ENCODE results near the gene SPG11. TPM values are rescaled to one million over a fixed set of nuclear protein-coding genes. Genes with fewer than 3 reads are reported as not detected.

The SPG11 gene
- total and polyA plus RNA-seq, 2 of the 13 experiments (the other 11 are each of a cell fraction or from before 2014, with no cell fraction given): 31.5 to 40.7 TPM

- TF ChIP-seq, protein P1, sequence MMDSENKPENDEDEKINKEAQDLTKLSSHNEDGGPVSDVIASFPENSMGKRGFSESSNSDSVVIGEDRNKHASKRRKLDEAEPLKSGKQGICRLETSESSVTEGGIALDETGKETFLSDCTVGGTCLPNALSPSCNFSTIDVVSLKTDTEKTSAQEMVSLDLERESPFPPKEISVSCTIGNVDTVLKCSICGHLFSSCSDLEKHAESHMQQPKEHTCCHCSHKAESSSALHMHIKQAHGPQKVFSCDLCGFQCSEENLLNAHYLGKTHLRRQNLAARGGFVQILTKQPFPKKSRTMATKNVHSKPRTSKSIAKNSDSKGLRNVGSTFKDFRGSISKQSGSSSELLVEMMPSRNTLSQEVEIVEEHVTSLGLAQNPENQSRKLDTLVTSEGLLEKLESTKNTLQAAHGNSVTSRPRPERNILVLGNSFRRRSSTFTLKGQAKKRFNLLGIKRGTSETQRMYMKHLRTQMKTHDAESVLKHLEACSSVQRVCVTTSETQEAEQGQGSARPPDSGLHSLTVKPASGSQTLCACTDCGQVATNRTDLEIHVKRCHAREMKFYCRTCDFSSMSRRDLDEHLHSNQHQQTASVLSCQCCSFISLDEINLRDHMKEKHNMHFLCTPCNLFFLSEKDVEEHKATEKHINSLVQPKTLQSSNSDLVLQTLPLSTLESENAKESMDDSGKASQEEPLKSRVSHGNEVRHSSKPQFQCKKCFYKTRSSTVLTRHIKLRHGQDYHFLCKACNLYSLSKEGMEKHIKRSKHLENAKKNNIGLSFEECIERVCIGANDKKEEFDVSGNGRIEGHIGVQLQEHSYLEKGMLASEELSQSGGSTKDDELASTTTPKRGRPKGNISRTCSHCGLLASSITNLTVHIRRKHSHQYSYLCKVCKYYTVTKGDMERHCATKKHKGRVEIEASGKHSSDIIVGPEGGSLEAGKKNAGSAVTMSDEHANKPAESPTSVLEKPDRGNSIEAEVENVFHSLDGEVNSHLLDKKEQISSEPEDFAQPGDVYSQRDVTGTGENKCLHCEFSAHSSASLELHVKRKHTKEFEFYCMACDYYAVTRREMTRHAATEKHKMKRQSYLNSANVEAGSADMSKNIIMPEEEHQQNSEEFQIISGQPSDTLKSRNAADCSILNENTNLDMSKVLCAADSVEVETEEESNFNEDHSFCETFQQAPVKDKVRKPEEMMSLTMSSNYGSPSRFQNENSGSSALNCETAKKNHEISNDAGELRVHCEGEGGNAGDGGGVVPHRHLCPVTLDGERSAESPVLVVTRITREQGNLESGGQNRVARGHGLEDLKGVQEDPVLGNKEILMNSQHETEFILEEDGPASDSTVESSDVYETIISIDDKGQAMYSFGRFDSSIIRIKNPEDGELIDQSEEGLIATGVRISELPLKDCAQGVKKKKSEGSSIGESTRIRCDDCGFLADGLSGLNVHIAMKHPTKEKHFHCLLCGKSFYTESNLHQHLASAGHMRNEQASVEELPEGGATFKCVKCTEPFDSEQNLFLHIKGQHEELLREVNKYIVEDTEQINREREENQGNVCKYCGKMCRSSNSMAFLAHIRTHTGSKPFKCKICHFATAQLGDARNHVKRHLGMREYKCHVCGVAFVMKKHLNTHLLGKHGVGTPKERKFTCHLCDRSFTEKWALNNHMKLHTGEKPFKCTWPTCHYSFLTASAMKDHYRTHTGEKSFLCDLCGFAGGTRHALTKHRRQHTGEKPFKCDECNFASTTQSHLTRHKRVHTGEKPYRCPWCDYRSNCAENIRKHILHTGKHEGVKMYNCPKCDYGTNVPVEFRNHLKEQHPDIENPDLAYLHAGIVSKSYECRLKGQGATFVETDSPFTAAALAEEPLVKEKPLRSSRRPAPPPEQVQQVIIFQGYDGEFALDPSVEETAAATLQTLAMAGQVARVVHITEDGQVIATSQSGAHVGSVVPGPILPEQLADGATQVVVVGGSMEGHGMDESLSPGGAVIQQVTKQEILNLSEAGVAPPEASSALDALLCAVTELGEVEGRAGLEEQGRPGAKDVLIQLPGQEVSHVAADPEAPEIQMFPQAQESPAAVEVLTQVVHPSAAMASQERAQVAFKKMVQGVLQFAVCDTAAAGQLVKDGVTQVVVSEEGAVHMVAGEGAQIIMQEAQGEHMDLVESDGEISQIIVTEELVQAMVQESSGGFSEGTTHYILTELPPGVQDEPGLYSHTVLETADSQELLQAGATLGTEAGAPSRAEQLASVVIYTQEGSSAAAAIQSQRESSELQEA (CRISPR knock-in tag; IDR thresholded peaks at IDR 0.05; ENCODE audit: not compliant biosample characterization): no peak
- TF ChIP-seq GATAD2A (CRISPR knock-in tag; IDR thresholded peaks at IDR 0.05) (no peak), RBM22 (optimal IDR thresholded peaks at IDR 0.05; ENCODE audit: low read length) (no peak), YY1 (IDR thresholded peaks at IDR 0.05; ENCODE audit: insufficient read depth, insufficient replicate concordance, low read depth, low read length) (no peak), RARA (CRISPR knock-in tag; IDR thresholded peaks at IDR 0.05) (no peak)
- TF ChIP-seq, protein P2, sequence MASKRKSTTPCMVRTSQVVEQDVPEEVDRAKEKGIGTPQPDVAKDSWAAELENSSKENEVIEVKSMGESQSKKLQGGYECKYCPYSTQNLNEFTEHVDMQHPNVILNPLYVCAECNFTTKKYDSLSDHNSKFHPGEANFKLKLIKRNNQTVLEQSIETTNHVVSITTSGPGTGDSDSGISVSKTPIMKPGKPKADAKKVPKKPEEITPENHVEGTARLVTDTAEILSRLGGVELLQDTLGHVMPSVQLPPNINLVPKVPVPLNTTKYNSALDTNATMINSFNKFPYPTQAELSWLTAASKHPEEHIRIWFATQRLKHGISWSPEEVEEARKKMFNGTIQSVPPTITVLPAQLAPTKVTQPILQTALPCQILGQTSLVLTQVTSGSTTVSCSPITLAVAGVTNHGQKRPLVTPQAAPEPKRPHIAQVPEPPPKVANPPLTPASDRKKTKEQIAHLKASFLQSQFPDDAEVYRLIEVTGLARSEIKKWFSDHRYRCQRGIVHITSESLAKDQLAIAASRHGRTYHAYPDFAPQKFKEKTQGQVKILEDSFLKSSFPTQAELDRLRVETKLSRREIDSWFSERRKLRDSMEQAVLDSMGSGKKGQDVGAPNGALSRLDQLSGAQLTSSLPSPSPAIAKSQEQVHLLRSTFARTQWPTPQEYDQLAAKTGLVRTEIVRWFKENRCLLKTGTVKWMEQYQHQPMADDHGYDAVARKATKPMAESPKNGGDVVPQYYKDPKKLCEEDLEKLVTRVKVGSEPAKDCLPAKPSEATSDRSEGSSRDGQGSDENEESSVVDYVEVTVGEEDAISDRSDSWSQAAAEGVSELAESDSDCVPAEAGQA (IDR thresholded peaks at IDR 0.05; ENCODE audit: low read depth): no peak
- TF ChIP-seq, protein P2 (CRISPR knock-in tag; IDR thresholded peaks at IDR 0.05; ENCODE audit: borderline replicate concordance): no peak
These were observed 40.3 kb downstream of the SPG11 start (continued) for GRCh38 chr15:44623178-44623577.
